MCF 10A (cell line): ENCODE data around the gene NID2. TPM values are rescaled to one million over a fixed set of nuclear protein-coding genes. Genes with fewer than 3 reads are reported as not detected.

ENCODE experiments used
- BruUV-seq: library from RNA; stranded (reverse); fragments of 400-500 nt; replicated peaks from 2 replicates; lab custom pipeline; 2021; lab: Mats Ljungman, UMichigan
- CTCF ChIA-PET: fragments of 300-600 bp; sonication (Branson Sonifier 250); formaldehyde crosslinking; extraction: SDS; loops from one replicate; lab custom pipeline; 2021; ENCODE audit warnings: antibody characterized with exemption, inconsistent platforms; lab: Yijun Ruan, JAX
- POLR2A ChIA-PET: fragments of 300-600, 350-650 bp; sonication (Branson Sonifier 250); formaldehyde crosslinking; extraction: SDS; loops from one replicate; lab custom pipeline; 2020; ENCODE audit warnings: antibody characterized with exemption, inconsistent platforms; lab: Yijun Ruan, JAX
- DNase-seq: peaks from one replicate; pipeline ENCODE4 v3.0.0-alpha.2; 2018; ENCODE audit not compliant: unreplicated experiment
- H3K27ac Mint-ChIP-seq: one replicate; pipeline ENCODE4 v1.8.0; 2022; ENCODE audit warnings: mild to moderate bottlenecking, low read depth, mixed read lengths; ENCODE audit not compliant: unreplicated experiment
- H3K27me3 Mint-ChIP-seq: one replicate; pipeline ENCODE4 v1.8.0; 2022; ENCODE audit warnings: mixed read lengths; ENCODE audit not compliant: insufficient read depth, unreplicated experiment
- H3K36me3 Mint-ChIP-seq: one replicate; pipeline ENCODE4 v1.8.0; 2022; ENCODE audit warnings: mild to moderate bottlenecking, moderate library complexity, mixed read lengths; ENCODE audit not compliant: insufficient read depth, unreplicated experiment
- H3K4me1 Mint-ChIP-seq: one replicate; pipeline ENCODE4 v1.8.0; 2022; ENCODE audit warnings: mixed read lengths; ENCODE audit not compliant: insufficient read depth, unreplicated experiment
- H3K4me3 Mint-ChIP-seq: one replicate; pipeline ENCODE4 v1.8.0; 2022; ENCODE audit warnings: mild to moderate bottlenecking, moderate library complexity, mixed read lengths; ENCODE audit not compliant: unreplicated experiment
- H3K9me3 Mint-ChIP-seq: one replicate; pipeline ENCODE4 v1.8.0; 2022; ENCODE audit warnings: mixed read lengths; ENCODE audit not compliant: unreplicated experiment
- CTCF ChIP-seq: fragments of 200-600 bp; IDR thresholded peaks from one replicate; pipeline ENCODE4 v1.8.0; 2022; ENCODE audit warnings: antibody characterized with exemption, mild to moderate bottlenecking; ENCODE audit not compliant: unreplicated experiment
- intact Hi-C: fragments of 100-400 bp; cut with micrococcal nuclease; formaldehyde crosslinking; loops from 2 replicates; pipeline ENCODE4 v1.14.1; 2022
- total RNA-seq: library from RNA; stranded (reverse); gene quantifications from 2 replicates; pipeline ENCODE4 v1.2.3, GENCODE V29; 2022

Gene NID2
- total RNA-seq, 1 experiment from 2014 or later: not detected

DNA sequence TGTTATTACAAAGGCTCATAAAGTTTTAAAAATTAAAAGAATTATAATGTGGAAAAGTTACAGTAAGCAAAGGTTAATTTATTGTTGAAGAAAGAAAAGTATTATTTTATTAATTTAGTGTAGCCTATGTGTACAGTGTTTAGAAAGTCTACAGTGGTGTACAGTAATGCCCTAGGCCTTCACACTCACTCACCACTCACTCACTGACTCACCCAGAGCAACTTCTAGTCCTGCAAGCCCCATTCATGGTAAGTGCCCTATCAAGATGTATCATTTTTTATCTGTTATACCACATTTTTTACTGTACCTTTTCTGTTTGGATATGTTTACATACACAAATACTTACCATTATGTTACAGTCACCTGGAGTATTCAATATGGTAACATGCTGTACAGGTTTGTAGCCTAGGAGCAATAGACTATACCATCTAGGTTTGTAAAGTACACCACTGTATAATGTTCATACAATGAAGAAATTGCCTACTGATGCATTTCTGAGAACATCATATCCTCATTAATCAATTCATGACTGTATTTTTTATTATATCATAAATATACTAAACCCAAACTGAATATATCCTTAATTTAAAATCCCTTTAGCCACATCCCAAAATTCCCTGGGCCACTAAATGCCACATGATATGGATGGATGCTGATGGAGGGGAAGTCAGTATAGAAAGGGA lies 43.6 kb upstream of the NID2 start:
- intact Hi-C loops: no loop called here

GRCh38 chr14:52111583-52111982 lies 42.7 kb upstream of the NID2 start:
- peak; percentile 46 for DNase-seq

More for the DNA sequence above, 43.6 kb upstream of the NID2 start:
- ChIA-PET CTCF (no interaction called here), POLR2A (interaction anchor here (0.6 kb wide), 1 partner anchor 135 kb away, joined by 3 read pairs; no protein-coding TSS in a partner anchor)
- TF ChIP-seq CTCF: no peak
- no TSS peak for BruUV-seq
- Mint-ChIP-seq H3K4me1 (no peaks in the 10 kb centered on the region), H3K4me3 (no peak overlapping the region), H3K27ac (no peak overlapping the region), H3K36me3 (no peaks in the 10 kb centered on the region), H3K27me3 (no peaks in the 10 kb centered on the region), H3K9me3 (peaks cover 14% of the 10 kb centered on the region)
- peak; percentile 28 for DNase-seq

DNA sequence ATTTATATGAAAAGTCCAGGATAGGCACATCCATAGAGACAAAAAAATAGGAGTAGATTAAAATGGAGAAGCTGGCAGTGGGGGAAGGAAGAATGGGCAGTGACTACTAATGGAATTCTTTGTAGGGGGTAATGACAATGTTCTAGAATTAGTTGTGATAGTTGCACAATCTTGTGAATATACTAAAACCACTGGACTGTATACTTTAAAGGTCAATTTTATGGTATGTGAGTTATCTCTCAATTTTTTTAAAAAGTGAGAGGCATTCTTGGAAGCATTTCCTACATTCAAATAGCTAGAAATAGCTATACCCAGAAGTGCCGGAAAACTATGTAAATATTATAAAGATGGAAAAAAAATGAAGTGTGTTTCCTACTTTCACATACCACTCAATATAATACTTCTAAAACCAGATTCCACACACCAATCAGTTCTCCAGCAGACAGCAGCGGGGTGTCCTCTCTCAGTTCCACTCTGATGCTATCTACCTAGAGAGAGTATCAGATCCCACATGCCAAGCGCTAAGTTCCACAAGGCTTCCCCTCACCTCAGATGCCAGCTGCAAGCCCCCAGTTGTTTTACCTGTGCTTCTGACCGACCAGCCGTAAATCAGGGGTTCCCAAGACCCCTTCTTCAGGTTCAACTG lies 41.7 kb upstream of the NID2 start:
- no peak for DNase-seq
- no peak for TF ChIP-seq CTCF
- intact Hi-C loops: no loop called here
- Mint-ChIP-seq H3K4me3 (no peak overlapping the region), H3K36me3 (no peaks in the 10 kb centered on the region), H3K4me1 (no peaks in the 10 kb centered on the region), H3K9me3 (peaks cover 14% of the 10 kb centered on the region), H3K27ac (no peak overlapping the region), H3K27me3 (no peaks in the 10 kb centered on the region)
- CTCF ChIA-PET: interaction anchor here (0.8 to 1.0 kb wide), 2 partner anchors 20 to 57 kb away, joined by 4 read pairs; no protein-coding TSS in a partner anchor
- no TSS peak for BruUV-seq
- POLR2A ChIA-PET: no interaction called here

More at GRCh38 chr14:52111583-52111982, 42.7 kb upstream of the NID2 start:
- intact Hi-C loops: no loop called here
- no peak overlapping the region for H3K27ac Mint-ChIP-seq
- no peak for TF ChIP-seq CTCF
- POLR2A ChIA-PET: no interaction called here
- CTCF ChIA-PET: interaction anchor here (0.8 kb wide), 1 partner anchor 58 kb away, joined by 4 read pairs; no protein-coding TSS in a partner anchor
- no TSS peak for BruUV-seq
- no peaks in the 10 kb centered on the region for H3K4me1 Mint-ChIP-seq
- H3K9me3 Mint-ChIP-seq: peaks cover 14% of the 10 kb centered on the region
- H3K36me3 Mint-ChIP-seq: no peaks in the 10 kb centered on the region
- no peak overlapping the region for H3K4me3 Mint-ChIP-seq
- no peaks in the 10 kb centered on the region for H3K27me3 Mint-ChIP-seq

- BruUV-seq: no TSS peak
- intact Hi-C loops: no loop called here
- Mint-ChIP-seq H3K27ac (no peak overlapping the region), H3K27me3 (no peaks in the 10 kb centered on the region), H3K4me1 (no peaks in the 10 kb centered on the region), H3K9me3 (peaks cover 11% of the 10 kb centered on the region), H3K36me3 (no peaks in the 10 kb centered on the region), H3K4me3 (no peak overlapping the region)
- ChIA-PET CTCF (no interaction called here), POLR2A (no interaction called here)
- no peak for DNase-seq
- TF ChIP-seq CTCF: no peak
Measured at GRCh38 chr14:52108823-52109222, 40.0 kb upstream of the NID2 start.
